Lung (tissue), 12 donors: Measurements from ENCODE around the gene SLC43A1. TPM values are rescaled to one million over a fixed set of nuclear protein-coding genes. Genes with fewer than 3 reads are reported as not detected.

ENCODE experiments used
- ATAC-seq: fragments of 200-7000 bp; cut with Tn5 transposase; one replicate; pipeline ENCODE4 v1.9.1; 2020; ENCODE audit warnings: moderate number of reproducible peaks; ENCODE audit not compliant: insufficient read depth, low FRiP score
- DNase-seq, 3 donors: peaks; one replicate each; pipeline ENCODE4 v3.0.0-alpha.2; 2013 to 2017
- H3K27ac ChIP-seq, 2 donors: one replicate each; pipeline ENCODE4 v1.5.1; 2013; ENCODE audit warnings: mild to moderate bottlenecking in 2 of 2, moderate library complexity in 2 of 2, control low read depth in 1 of 2, inconsistent platforms in 1 of 2, low read depth in 1 of 2, low read length in 1 of 2
- H3K27me3 ChIP-seq, 3 donors: one replicate each; pipeline ENCODE4 v1.5.1; 2013; ENCODE audit warnings: low read length in 2 of 3; ENCODE audit not compliant: control insufficient read depth in 3 of 3, insufficient read depth in 3 of 3
- H3K36me3 ChIP-seq, 4 donors: one replicate each; pipeline ENCODE4 v1.5.1; 2013; ENCODE audit warnings: low read length in 4 of 4, mild to moderate bottlenecking in 1 of 4, moderate library complexity in 1 of 4; ENCODE audit not compliant: control insufficient read depth in 4 of 4, insufficient read depth in 4 of 4
- H3K4me1 ChIP-seq, 5 donors: one replicate each; pipeline ENCODE4 v1.5.1; 2013; ENCODE audit warnings: low read length in 5 of 5, mild to moderate bottlenecking in 2 of 5, moderate library complexity in 1 of 5; ENCODE audit not compliant: control insufficient read depth in 5 of 5, insufficient read depth in 5 of 5
- H3K4me3 ChIP-seq: one replicate; pipeline ENCODE4 v1.5.1; 2013; ENCODE audit warnings: mild to moderate bottlenecking, control low read depth, moderate library complexity
- H3K9ac ChIP-seq, 2 donors: one replicate each; pipeline ENCODE4 v1.5.1; 2013; ENCODE audit warnings: low read length in 2 of 2, control low read depth in 1 of 2; ENCODE audit not compliant: insufficient read depth in 1 of 2
- H3K9me3 ChIP-seq, 4 donors: one replicate each; pipeline ENCODE4 v1.5.1; 2013; ENCODE audit warnings: low read length in 3 of 4, mild to moderate bottlenecking in 1 of 4, moderate library complexity in 1 of 4; ENCODE audit not compliant: control insufficient read depth in 4 of 4, insufficient read depth in 3 of 4
- WGBS, 2 donors: extraction: QIAGEN DNeasy Blood & Tissue Kit; methylation state at CpG; one replicate each; pipeline ENCODE4 v1.1.7; 2013; 5-methylcytosine and 5-hydroxymethylcytosine counted together
- polyA plus RNA-seq, 2 donors: library from polyadenylated mRNA; stranded (reverse); fragments of 200-250 nt; gene quantifications; one replicate each; pipeline ENCODE4 v1.2.1, GENCODE V29; 2013
- total RNA-seq, 2 donors: library from RNA; depleted of rRNA in 1 of 2; stranded (reverse); fragments of >200 nt in 1 of 2; gene quantifications; one replicate each; pipeline ENCODE4 v1.2.1, GENCODE V29; 2014 to 2021
- TF ChIP-seq, protein P1 (sequence below): IDR thresholded peaks from 2 replicates; pipeline ENCODE4 v1.5.1; 2012; ENCODE audit warnings: mild to moderate bottlenecking; ENCODE audit errors: control extremely low read depth, extremely low read depth
- donor health status: control.
- donor health status: control.
- donor health status: Bipolar disorder and iron deficiency.
- donor health status: healthy.
- donor health status: DM: yes; HTN: yes; CAD: no.

SLC43A1 gene
- total and polyA plus RNA-seq, 4 donors, result 10.3 to 18.7 (median 16.7) TPM

DNA sequence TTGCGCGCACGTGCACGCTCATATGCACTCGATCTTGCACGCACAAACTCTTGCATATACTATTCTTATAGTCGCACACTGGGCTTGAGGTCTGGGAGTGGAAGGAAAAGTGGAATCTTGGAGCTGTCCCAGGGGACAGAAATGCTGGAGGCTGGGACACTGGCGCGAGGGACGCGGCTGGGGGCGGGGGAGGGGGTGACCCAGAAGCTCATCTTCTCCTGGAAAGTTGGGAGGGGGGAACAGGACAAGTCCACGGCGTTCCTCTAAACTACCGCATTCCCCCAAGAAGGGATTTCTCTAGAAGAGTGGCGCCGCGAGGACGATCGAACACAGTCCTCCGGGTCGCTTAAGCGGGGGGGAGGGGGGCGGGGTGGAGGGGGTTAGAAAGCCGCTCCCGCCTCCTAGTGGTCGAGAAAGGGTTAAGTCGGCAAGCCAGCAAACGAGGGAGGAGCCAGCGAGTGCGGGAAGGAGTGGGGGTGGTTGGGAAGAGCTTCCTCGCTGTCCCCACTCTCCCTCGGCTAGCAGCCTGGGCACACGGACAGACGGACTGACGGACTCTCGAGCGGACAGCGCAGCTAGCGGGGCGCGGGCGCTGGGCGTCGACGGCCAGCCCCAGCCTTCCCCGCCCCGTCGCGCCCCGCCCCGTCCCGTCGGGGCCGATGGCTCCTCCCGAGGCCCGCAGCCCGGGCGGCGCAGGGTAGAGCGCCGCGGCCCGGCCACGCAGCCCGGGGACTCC lies 55.3 kb downstream of the SLC43A1 start, which contains the start of gene RTN4RL2:
Gene RTN4RL2, plus strand, starts transcription at position 507 of the 736 bp plus-strand sequence. CDS start 338 bp downstream, outside the sequence.
- Histone ChIP-seq H3K9me3 (no peaks in the 10 kb centered on the region), H3K4me1 (peaks cover 0 to 25% (median 14%) of the 10 kb centered on the region in 5 donors), H3K36me3 (no peaks in the 10 kb centered on the region), H3K27me3 (peaks cover 0 to 67% (median 20%) of the 10 kb centered on the region in 3 donors), H3K4me3 (peak within 1 kb of the TSS; percentile 12), H3K9ac (no peak within 1 kb of the TSS), H3K27ac (no peak within 1 kb of the TSS)
- TF ChIP-seq, protein P1, sequence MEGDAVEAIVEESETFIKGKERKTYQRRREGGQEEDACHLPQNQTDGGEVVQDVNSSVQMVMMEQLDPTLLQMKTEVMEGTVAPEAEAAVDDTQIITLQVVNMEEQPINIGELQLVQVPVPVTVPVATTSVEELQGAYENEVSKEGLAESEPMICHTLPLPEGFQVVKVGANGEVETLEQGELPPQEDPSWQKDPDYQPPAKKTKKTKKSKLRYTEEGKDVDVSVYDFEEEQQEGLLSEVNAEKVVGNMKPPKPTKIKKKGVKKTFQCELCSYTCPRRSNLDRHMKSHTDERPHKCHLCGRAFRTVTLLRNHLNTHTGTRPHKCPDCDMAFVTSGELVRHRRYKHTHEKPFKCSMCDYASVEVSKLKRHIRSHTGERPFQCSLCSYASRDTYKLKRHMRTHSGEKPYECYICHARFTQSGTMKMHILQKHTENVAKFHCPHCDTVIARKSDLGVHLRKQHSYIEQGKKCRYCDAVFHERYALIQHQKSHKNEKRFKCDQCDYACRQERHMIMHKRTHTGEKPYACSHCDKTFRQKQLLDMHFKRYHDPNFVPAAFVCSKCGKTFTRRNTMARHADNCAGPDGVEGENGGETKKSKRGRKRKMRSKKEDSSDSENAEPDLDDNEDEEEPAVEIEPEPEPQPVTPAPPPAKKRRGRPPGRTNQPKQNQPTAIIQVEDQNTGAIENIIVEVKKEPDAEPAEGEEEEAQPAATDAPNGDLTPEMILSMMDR, result no peak
- ATAC-seq (peak; percentile 36), DNase-seq (peak; percentile 71 to 77 (median 72))
- WGBS, 2 donors, result 0 to 1% methylated on average over 45 to 66 of the region's 66 CpGs

DNA sequence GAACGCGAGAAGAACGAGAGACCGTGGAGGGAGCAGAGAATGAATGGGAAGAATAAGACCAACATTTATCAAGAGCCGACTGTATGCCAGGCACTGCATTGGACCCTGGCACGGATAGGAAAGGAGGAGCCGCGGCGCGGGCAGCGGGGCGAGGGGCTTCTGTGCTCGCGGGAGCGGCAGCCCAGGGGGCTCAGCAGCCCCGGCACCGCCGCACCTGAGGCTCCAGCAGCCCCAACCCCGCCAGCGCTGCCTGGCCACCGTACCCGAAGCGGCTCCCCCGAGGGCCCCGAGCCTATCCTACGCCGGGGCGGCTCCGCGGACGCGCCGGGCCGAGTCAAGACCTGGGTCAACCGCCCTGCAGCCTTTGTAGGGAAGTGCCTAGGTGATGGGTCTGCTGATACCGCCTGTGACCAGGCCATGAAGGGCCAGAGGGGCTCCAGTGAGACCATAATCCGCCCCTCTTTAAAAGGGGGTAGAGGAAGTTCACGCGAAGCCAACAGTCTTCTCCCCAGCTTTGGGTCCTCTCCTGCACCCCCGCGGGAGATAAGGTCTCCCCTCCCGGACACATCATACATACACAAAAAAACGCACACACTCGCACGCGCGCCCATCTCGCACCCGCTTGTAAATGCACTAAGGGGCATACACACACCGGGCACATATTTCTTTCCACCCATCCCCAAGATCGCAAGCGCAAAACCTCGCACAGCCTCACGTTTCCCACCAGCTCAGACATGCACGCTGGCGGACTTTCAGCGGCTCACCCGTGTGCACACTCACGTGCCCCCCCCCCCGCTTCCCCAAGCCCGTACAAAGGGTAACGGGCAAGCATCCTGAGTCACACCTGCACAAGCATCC lies 56.1 kb downstream of the SLC43A1 start:
- peaks cover 0 to 61% (median 20%) of the 10 kb centered on the region in 3 donors for H3K27me3 ChIP-seq
- TF ChIP-seq, protein P1, result no peak
- no peaks in the 10 kb centered on the region for H3K9me3 ChIP-seq
- peaks cover 0 to 25% (median 14%) of the 10 kb centered on the region in 5 donors for H3K4me1 ChIP-seq
- H3K4me3 ChIP-seq, result no peak overlapping the region
- H3K36me3 ChIP-seq, result no peaks in the 10 kb centered on the region
- H3K27ac ChIP-seq, result no peak overlapping the region
- DNase-seq (no peak), ATAC-seq (peak; percentile 9)
- 1 to 2% methylated on average over 53 to 62 of the region's 62 CpGs for WGBS, 2 donors
- no peak overlapping the region for H3K9ac ChIP-seq

DNA sequence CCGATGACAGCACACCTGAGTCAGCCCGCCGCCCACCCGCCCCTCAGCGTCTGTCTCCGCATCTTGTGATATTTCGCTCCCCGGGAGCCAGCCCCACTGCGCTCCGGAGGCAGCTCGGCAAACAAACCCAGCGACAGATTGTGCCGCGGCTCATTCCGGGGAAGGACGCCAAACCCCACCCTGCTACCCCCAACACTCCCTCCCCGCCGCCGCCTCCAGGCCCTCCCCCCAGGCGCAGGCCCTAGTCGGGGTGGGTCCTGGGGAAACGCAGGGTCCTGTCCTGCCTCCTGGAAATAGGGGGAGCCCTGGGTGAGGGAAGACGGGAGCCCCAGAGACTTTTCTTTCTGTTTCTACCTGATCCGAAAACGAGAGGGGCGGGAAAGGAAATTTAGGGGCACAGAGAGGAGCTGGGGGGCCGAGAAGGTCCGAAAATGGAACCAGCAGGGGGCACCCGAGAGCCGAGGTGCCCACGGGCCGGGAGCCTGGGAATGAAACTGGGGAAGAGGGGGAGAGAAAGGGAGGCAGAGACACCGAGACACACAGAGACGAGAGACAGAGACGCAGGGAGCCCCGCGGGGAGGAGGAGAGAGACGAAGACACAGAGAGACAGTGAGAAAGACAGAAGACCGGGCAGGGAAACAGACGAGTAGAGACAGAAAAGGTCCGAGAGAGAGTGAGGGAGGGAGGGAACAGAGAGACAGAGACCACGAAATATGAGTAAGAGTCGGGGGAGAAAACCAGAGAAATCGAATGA lies 56.9 kb downstream of the SLC43A1 start:
- no peaks in the 10 kb centered on the region for H3K36me3 ChIP-seq
- no peak overlapping the region for H3K27ac ChIP-seq
- TF ChIP-seq, protein P1, result peak; percentile 32
- H3K27me3 ChIP-seq, result peaks cover 0 to 53% (median 20%) of the 10 kb centered on the region in 3 donors
- H3K9me3 ChIP-seq, result no peaks in the 10 kb centered on the region
- ATAC-seq (peak; percentile 45), DNase-seq (peak; percentile 62 to 73 (median 68))
- 1% methylated on average over 44 of the region's 44 CpGs for WGBS, 2 donors
- no peak overlapping the region for H3K4me3 ChIP-seq
- no peak overlapping the region for H3K9ac ChIP-seq
- H3K4me1 ChIP-seq, result peaks cover 0 to 17% (median 14%) of the 10 kb centered on the region in 5 donors
